Measurements from ENCODE around the gene SCN4B. TPM values are rescaled to one million over a fixed set of nuclear protein-coding genes. Genes with fewer than 3 reads are reported as not detected.

The SCN4B gene
- total RNA-seq, 1 donor, result under 0.01 TPM

DNA sequence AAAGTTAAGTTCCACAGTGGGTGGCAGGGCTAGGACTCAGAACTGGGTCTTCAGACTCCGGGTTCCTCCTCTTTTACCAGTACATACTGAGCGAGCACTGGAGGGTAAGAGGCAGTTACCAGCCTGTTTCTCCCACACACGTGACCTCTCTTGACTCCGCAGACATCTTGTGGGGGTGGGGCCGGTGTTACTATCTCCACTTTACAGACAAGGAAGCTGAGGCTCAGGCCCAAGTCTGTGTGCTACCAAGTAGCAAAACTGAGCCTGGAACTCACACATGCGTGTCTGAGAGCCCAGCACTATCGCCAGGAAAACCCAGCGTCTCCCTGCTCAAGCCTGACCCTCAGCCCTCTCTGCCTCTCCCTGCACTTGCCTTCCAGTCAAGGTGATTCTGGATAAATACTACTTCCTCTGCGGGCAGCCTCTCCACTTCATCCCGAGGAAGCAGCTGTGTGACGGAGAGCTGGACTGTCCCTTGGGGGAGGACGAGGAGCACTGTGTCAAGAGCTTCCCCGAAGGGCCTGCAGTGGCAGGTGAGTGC lies 49.8 kb downstream of the SCN4B start:
- DNase-seq (ENCODE audit: low read depth), result no peak
- H3K4me3 ChIP-seq (ENCODE audit: low read depth, low read length), result no peak overlapping the region
- TF ChIP-seq CTCF (IDR thresholded peaks at IDR 0.05; ENCODE audit: insufficient read depth, low read length), result no peak

- no peak for DNase-seq (ENCODE audit: low read depth)
- H3K4me3 ChIP-seq (ENCODE audit: low read depth, low read length), result no peak overlapping the region
- no peak for TF ChIP-seq CTCF (IDR thresholded peaks at IDR 0.05; ENCODE audit: insufficient read depth, low read length)
Observed at GRCh38 chr11:118100691-118101232, 51.9 kb downstream of the SCN4B start.

GRCh38 chr11:118099838-118100556 lies 52.6 kb downstream of the SCN4B start:
- no peak for TF ChIP-seq CTCF (IDR thresholded peaks at IDR 0.05; ENCODE audit: insufficient read depth, low read length)
- no peak overlapping the region for H3K4me3 ChIP-seq (ENCODE audit: low read depth, low read length)
- no peak for DNase-seq (ENCODE audit: low read depth)

DNA sequence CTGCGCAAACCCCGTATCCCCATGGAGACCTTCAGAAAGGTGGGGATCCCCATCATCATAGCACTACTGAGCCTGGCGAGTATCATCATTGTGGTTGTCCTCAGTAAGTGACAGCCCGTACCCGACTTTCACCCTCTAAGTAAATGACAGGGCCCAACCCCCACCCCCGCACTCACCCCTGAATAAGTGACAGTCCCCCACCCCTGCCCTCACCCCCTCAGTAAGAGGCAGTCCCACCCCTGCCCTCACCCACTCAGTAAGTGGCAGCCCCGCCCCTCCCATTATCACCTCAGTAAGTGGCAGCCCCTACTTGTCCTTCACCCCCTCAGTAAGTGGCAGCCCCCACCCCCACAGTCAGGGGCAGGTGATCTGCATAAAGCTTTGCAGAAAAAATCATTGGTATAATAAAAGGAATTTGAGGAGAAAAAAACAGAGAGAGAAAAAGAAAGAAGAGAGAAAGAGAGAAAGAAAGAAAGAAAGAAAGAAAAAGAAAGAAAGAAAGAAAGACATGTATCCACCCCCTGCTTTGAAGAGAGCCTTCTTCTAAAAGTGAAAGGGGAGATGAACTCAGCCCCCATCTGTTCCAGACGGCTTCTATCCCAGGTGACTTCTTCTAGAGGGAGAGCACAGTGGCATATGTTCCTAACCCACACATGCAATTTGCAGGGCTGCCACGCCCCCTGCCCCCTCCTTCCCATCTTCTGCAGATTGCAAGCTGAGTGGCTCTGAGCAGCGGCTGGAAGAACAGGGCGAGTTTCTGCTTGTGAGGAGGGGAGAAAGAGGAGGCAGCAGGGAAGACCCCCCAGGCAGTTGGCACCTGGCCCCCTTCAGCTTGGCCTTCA lies 53.4 kb downstream of the SCN4B start:
- TF ChIP-seq CTCF (IDR thresholded peaks at IDR 0.05; ENCODE audit: insufficient read depth, low read length), result no peak

GRCh38 chr11:118095967-118096367 lies 56.7 kb downstream of the SCN4B start:
- DNase-seq (ENCODE audit: low read depth), result no peak
- no peak overlapping the region for H3K4me3 ChIP-seq (ENCODE audit: low read depth, low read length)
- no peak for TF ChIP-seq CTCF (IDR thresholded peaks at IDR 0.05; ENCODE audit: insufficient read depth, low read length)

More for the DNA sequence above, 53.4 kb downstream of the SCN4B start:
- no peak overlapping the region for H3K4me3 ChIP-seq (ENCODE audit: low read depth, low read length)
- DNase-seq (ENCODE audit: low read depth), result no peak

GRCh38 chr11:118095493-118095892 lies 57.1 kb downstream of the SCN4B start:
- no peak overlapping the region for H3K4me3 ChIP-seq (ENCODE audit: low read depth, low read length)
- no peak for TF ChIP-seq CTCF (IDR thresholded peaks at IDR 0.05; ENCODE audit: insufficient read depth, low read length)
- DNase-seq (ENCODE audit: low read depth), result no peak

Data from fibroblast of the aortic adventitia (primary cell).